ENCODE results near the gene BICRAL.

GRCh38 chr6:42914546-42914945 is 132.7 kb downstream of the BICRAL start:
- TF ChIP-seq, protein P1, sequence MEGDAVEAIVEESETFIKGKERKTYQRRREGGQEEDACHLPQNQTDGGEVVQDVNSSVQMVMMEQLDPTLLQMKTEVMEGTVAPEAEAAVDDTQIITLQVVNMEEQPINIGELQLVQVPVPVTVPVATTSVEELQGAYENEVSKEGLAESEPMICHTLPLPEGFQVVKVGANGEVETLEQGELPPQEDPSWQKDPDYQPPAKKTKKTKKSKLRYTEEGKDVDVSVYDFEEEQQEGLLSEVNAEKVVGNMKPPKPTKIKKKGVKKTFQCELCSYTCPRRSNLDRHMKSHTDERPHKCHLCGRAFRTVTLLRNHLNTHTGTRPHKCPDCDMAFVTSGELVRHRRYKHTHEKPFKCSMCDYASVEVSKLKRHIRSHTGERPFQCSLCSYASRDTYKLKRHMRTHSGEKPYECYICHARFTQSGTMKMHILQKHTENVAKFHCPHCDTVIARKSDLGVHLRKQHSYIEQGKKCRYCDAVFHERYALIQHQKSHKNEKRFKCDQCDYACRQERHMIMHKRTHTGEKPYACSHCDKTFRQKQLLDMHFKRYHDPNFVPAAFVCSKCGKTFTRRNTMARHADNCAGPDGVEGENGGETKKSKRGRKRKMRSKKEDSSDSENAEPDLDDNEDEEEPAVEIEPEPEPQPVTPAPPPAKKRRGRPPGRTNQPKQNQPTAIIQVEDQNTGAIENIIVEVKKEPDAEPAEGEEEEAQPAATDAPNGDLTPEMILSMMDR (conservative IDR thresholded peaks at IDR 0.05), result no peak
- no peak for TF ChIP-seq ZFX (IDR thresholded peaks at IDR 0.05)
